HG03060 (cell line): ENCODE measurements around the gene PPIE.

Experiments
- ATAC-seq: cut with Tn5 transposase; IDR thresholded peaks from one replicate; pipeline ENCODE4 v1.9.1; 2021; ENCODE audit warnings: low read depth, moderate number of reproducible peaks; ENCODE audit not compliant: unreplicated experiment

The PPIE gene

DNA sequence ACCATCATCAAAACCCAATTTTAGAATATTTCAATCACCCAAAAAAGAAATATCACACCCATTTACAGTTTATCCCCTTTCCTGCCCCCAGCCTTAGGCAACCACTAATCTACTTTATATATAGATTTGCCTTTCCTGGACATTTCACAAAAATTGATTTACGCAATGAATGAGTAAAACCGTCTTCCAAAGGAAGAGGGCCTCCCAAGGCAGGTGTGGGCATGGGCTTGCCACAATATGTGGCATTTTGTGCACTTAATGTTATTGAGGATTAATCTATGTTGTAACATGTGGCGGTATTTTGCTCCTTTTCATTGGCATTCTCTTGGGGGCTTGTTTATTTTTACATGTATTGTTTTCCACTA is 61.8 kb downstream of the PPIE start:
- no peak for ATAC-seq

GRCh38 chr1:39802496-39803260 is 64.0 kb downstream of the PPIE start:
- no peak for ATAC-seq

DNA sequence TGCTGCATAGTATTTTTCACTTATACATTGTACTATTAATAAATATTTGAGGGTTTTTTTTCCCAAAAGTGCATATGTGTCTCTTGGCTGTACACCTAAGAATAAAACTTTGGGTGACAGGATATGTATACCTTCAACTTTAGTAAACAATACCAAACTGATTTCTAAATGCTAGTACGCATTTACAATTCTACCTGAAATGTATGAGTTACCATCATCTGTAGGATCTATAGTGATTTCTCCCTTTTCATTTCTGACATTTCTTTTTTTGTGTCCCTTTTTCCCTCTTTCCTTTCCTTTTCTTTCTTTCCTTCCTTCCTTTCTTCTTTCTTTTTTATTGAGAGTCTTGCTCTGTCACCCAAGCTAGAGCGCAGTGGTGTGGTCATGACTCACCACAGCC is 66.7 kb downstream of the PPIE start:
- no peak for ATAC-seq

DNA sequence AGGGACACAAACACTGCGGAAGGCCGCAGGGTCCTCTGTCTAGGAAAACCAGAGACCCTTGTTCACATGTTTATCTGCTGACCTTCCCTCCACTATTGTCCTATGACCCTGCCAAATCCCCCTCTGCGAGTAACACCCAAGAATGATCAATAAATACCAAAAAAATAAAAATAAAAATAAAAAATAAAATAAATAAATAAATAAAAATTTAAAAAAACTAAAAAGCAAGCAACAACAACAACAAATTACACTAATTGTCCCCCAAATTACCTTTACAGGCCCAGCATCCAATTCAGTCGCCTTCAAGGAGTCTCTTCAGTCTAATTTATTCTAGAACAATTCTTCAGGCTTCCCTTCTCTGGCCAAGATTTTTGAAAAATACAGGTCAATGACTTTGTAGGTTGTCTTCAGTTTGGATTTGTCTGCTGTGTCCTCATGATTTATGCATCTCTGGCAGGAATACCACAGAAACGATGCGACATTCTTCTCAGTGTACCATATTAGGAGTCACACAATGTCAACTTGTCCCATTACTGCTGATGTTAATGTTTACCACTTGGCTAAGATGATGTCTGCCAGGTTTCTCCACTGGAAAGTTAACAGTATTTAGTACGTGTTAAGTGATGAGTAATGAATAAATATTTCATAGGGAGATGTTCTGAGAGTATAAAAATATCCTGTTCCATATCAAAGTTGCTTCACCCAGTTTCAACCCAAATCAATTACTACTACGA is 70.3 kb downstream of the PPIE start:
- ATAC-seq = no peak

GRCh38 chr1:39812913-39813312 is 74.2 kb downstream of the PPIE start:
- no peak for ATAC-seq
